CD4-positive, alpha-beta T cell treated with Interleukin-1 beta for 1 hour (primary cell): ENCODE data around the gene RNF180.

Experiments used
- DNase-seq, 2 donors: peaks; one replicate each; pipeline ENCODE4 v3.0.0-alpha.2; 2020 to 2022

Gene RNF180, protein sequence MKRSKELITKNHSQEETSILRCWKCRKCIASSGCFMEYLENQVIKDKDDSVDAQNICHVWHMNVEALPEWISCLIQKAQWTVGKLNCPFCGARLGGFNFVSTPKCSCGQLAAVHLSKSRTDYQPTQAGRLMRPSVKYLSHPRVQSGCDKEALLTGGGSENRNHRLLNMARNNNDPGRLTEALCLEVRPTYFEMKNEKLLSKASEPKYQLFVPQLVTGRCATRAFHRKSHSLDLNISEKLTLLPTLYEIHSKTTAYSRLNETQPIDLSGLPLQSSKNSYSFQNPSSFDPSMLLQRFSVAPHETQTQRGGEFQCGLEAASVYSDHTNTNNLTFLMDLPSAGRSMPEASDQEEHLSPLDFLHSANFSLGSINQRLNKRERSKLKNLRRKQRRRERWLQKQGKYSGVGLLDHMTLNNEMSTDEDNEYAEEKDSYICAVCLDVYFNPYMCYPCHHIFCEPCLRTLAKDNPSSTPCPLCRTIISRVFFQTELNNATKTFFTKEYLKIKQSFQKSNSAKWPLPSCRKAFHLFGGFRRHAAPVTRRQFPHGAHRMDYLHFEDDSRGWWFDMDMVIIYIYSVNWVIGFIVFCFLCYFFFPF

DNA sequence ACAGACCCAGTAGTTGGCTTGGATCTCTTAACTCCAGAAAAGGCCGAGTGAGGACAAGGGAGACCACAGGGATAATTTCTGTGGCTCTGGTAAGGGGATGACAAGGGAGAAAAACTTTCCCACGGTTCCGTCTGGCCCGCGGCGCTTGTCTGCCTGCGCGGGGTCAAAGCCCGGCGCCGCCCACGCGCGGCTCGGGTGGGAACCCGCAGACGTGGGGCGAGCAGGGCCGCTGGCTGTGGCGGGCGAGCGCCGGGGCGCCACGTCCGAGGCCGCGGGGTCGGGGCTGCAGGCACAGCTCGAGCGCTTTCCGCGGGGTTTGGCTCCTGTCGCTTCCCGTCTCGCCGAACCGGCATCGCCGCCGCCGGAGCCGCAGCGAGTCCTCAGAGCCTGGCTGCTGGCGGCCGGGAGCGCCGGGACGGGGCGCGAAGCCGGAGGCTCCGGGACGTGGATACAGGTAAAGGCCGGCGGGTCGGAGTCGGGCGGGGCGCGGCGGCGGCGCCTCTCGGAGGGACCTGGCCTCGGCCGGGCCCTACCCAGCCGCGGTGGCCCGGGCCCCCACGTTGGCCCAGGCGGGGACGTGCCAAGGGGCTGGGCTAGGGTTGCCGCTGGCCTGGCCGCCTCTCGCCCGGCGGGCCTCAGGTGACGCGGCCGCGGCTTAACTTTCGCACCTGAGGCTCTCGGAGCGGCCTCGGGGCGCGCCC lies at the start of gene RNF180:
Gene RNF180, plus strand, starts transcription at position 344 of the 701 bp plus-strand sequence. CDS start 34,965 bp downstream, outside the sequence.
- DNase-seq, result no peak

DNA sequence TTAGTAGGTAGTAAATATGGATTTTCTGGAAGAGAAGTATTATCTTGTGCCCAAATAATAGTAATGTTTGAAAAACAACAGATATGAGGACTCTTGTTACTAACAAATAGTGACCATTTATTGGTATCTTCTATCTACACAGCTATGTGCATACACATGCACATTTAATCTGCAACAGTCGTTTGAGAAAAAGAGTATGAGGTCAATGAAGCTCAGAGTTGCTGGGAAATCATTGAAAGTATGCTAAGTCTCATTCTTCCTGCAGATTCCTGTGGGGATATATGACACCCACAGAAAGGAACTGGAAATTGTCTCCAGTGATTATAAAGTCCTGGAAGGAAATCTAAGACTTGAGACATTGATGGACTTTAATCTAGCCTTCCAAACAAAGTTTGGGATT lies 40.1 kb upstream of the RNF180 start:
- DNase-seq, result no peak

DNA sequence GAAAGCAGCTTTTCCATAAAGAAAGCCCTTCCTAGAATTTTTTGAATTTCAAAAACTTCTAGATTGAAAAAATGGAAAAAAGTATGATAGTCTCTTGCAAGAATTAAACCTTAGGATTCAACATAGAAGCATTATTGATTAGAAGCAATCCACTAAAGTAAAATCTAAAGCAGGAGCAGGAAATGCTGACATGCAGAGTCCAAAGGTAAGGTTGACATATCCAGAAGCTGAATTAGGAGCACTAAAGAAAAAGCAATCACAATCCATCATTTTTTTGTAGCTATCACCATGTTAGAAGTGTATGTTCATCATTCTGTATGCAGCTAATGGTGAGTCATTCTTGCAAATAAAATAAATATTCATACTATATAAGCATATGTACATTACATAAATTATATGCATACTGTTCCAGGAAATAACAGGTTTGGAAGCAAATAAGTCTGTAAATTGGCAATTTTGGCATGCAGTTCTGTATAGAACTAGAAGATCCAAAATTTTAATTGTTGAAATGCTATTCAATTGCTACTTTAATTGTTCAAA lies 39.4 kb upstream of the RNF180 start:
- DNase-seq, result no peak

DNA sequence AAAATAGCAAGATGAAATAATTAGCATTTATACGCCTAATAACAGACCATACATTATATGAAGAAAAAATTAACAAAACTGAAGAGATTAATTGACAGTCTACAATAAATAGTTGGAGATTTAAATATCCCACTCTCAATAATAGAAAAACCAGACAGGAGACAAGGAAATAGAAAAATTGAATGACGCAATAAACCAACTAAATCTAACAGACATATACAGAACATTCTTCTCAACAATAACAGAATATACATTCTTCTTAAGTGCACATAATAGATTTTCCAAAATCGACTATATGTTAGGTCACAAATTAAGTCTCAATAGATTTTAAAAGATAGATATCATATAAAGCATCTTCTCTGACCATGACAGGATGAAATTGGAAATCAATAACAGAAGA lies 25.6 kb upstream of the RNF180 start:
- no peak for DNase-seq

DNA sequence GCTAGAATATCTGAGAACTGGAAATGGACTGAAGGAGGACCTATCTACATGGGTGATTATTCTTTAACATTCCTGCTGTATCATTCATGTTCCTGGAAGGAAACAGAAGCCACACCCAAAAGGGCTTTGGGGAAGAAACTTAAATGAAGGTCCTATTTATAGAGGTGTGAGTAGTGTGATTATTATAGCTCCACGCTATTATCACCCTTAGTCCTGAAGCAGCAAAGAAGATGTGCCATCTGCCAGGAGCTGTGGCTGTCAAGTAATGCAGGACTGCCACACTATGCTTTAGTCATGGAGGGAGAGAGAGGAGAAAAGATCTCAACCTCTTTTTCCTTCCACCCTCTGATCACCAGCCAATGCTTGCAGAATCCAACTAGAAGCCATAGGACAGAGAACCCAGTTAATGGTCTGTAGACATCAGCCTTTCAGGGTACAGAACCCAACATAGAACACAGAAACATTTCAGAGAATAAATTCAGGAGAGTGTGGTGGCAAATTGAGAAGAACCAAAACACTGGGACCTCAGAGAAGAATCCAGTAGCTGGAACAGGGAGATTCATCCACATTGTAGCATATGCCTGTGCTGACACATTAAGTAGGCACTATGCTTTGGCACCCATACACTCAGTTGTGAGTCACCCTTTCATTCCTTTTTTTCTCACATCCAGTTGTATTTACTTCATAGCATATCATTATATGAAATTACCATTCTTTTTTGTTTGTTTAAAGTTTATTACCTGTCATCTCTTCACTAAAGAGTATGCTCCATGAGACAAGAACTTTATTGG lies 21.0 kb upstream of the RNF180 start:
- DNase-seq, result no peak

DNA sequence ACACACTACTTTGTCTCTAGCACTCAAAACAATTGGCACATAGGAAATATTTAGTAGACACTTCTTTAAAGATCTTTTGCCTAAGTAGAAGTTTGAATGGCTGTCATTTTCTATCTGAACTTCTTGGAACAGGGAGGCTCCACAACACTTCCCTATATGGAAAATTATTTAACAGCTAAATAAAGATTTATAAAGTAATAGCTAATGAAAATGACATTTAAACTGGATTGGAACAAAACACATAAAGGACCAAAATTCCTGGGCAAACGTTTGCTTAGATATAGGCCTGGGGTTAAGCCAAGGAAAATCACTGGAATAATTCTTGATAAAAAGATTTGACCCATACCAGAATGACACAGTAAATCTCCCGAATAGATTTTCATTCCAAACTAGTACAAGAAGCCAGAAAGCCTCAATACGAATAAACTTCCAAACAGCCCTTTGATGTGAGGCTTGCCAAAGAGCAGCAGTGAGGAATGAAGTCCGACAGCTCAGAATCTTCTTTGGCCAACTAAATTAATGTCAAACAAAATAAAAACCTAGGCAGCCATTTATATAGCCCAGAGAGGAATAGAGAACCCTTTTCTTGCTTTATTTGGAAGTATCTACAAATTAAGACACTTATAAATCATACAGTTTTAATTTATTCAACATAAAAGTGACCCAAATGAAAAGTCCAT lies 20.3 kb upstream of the RNF180 start:
- DNase-seq, result no peak

DNA sequence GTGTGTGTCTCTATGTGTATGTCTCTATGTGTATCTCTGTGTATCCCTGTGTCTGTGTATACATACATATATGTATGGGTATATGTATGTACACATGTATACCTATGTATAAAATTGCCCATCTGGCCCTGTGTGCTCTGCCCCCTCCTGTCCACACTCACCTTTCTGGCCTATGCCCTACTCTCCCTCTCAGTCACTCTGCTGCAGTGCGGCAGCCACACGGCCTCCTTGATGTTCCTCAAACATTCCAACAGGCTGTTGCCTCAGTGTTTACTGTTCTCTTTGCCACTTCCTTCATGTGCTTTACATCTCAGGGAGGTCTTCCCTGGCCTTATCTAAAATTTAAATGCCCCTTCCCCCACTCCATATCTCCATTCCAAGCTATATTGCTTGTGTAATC lies 18.3 kb upstream of the RNF180 start:
- DNase-seq, result no peak

DNA sequence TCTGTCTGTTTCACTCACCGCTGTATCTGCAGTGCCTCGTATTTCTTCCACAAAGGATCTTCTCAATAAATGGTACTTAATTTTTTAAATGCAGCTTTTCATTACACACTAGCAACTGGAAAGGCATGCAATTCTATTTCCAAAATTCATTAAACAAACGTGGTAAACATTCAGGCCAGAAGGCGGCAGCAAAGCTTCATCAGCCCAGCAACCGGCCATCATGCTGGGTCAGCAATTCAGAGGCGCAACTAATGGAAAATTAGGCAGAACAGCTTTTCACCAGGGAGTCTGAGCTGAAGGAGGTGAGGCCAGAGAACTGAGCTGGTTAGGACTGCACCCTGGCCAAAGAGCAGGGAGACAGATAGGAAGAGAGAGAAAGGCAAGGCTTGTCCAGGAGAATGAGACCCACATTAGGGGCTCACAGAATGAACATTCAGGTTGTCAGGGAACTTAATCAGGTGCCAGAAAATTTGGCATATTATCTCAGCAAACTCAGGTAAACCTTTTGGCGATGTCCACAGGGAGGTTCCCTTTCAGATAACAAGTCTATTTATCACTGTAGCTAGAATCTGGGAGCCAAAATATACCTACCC lies 17.7 kb upstream of the RNF180 start:
- no peak for DNase-seq

DNA sequence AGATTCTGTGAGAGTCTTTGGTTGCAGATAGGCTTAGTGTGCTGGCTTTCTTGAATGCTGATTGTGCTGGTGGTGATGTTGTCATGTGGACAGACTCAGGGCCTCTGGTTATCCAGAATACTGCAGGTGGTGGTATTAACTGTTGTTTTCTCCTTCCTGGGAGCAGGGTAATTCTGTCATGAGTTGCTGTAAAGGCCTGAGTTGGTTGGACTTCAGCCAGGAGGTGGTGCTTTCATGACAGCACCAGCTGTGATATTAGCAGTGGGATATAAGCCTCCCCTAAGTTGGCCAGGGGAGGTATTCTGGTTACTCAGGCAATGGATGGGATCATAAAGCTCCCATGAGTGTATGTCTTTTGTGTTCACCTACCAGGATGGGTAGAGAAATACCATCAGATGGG lies 16.4 kb upstream of the RNF180 start:
- no peak for DNase-seq

DNA sequence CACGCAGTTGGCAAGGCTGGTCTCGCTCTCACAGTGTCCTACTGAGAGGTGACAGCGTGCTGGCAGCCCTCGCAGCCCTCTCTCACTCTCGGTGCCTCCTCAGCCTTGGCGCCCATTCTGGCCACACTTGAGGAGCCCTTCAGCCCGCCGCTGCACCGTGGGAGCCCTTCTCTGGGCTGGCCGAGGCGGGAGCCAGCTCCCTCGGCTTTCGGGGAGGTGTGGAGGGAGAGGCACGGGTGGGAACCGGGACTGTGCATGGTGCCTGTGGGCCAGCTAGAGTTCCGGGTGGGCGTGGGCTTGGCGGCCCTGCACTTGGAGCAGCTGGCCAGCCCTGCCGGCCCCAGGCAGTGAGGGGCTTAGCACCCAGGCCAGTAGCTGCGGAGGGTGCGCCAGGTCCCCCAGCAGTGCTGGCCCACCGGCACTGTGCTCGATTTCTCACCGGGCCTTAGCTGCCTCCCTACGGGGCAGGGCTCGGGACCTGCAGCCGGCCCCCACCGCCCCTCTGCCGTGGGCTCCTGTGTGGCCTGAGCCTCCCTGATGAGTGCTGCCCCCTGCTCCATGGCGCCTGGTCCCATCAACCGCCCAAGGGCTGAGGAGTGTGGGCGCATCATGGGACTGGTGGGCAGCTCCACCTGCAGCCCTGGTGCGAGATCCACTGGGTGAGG lies 15.7 kb upstream of the RNF180 start:
- DNase-seq, result no peak

DNA sequence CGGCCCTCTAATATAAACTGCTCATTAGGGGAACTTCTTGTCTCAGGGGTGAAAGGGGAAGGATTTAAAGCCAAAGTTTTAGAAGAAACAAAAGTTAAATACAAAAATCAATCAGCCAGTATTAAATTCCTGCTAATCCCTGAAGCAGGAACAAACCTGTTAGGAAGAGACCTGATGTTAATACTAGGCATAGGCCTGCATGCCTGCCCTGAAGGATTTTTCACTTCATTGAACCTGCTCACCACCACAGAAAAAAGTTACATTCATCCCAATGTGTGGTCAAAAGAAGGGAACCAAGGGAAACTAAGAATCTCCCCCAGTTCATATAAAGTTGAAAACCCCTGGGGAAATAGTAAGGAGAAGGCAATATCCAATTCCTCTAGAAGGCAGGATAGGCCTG lies 9.4 kb upstream of the RNF180 start:
- no peak for DNase-seq

DNA sequence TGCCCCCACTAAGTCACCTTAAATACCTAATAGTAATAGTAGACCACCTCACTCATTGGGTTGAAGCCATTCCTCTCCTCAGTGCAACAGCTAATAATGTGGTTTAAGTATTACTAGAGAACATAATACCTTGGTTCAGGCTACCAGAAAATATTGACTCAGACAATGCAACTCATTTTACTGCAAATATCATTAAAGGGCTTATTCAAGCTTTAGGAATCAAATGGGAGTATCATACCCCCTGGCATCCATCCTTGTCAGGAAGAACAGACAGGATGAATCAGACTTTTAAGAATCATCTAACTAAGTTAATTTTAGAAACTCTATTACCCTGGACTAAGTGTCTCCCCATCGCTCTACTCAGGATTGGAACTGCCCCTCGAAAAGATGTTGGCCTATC lies 6.8 kb upstream of the RNF180 start:
- DNase-seq, result no peak

DNA sequence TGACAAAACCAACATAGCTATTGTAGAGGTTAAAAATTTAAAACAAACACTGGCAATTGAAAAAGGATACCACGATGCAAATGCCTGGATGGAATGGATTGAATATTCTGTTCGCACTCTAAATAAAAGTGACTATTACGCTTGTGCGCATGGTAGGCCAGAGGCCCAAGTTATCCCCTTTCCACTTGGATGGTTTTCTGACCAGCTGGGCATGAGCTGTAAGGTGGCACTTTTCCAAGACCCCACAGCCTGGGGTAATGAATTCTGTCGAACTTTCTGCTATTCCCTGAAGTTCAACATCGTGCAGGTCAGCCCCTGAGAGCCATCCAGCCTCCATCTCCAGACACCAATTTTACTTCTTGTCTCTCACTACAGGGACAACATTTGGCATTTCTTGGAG lies 5.4 kb upstream of the RNF180 start:
- DNase-seq, result no peak

DNA sequence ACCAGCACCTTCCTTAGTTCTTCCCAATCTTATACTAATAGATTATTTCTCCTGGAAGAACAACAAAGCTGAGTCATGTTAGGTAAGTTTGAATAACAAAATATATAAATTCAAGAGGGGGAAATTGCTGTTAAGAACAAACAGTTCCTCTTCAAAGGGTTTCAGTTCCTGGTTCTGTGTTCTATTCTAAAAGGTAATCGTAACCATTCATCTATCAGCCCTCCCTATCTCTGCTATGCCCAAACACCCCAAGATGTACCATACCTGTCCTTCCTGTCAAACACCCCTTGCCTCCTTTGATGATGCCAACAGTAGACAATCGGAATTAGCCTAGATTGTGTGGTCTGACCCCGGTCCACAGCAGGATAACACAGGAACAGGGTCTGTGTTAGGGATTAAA lies 4.2 kb upstream of the RNF180 start:
- no peak for DNase-seq

DNA sequence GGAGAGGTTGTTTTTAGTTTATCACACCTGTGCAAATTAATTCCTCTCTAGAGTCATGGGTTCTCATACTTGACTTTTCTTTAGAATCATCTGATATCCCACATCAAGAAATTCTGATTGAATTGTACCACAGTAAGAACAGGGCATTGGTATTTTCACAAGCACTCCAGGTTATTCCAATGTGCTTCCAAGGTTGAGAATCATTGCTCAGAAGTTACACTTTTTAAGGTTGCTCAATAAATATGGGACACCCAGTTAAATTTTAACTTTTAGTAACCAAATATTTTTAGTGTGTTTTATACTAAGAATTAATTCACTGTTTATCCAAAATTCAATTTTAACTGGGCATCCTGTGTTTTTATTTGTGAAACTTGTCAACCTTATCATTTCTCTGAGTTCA lies 2.5 kb upstream of the RNF180 start:
- DNase-seq, result no peak

DNA sequence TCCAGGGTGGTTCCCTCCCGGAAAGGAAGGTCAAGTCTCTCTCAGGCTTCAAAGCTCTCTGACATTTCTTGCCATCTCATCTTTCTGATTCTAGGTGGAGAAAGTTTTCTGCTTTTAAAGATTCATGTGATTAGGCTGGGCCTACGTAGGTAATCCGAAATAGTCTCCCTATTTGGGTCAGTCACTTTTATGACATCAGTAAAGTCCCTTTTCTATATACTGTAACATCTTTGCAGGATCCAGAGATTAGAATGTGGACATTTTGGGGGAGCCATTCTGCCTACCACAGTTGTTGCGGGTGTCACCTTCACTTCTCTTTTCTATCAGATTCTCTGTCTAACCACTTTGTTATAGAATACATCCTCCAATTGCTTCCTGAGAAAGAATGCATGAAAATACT lies 1.9 kb upstream of the RNF180 start:
- no peak for DNase-seq

DNA sequence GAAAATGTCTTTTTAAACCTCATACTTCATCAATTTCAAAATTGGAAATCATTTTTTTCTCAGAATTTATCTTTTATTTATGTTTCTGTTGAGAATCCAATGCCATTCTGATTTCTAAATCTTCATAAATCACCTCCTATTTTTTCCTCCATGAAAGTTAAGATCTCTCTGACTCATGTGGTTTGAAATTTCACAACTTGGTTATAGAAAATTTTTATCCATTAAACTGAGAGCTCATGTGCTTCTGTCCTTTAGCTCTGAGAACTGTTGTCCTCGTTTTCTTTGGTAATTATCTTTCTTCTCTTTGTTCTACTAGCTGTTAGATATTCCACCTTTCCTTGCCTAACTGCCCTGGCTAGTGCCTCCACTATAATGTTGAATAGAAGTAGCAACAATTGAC lies 1.5 kb upstream of the RNF180 start:
- DNase-seq, result no peak

DNA sequence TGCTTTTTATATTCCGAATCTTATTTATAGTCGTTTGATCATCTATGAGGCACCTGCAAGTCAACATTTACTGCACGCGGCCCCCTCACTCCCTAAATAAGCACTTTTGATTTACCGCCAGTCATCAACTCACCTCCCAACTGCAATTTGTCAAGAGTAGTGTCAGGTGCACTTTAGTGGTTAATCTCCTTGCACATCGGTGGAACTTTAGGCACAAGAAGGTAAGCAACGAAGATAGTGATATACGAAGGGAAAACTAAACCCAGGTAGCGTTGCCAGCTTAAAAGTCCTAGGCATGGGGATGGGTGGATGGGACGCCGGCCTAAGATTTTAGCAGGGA lies 513 bp upstream of the RNF180 start:
- no peak for DNase-seq

DNA sequence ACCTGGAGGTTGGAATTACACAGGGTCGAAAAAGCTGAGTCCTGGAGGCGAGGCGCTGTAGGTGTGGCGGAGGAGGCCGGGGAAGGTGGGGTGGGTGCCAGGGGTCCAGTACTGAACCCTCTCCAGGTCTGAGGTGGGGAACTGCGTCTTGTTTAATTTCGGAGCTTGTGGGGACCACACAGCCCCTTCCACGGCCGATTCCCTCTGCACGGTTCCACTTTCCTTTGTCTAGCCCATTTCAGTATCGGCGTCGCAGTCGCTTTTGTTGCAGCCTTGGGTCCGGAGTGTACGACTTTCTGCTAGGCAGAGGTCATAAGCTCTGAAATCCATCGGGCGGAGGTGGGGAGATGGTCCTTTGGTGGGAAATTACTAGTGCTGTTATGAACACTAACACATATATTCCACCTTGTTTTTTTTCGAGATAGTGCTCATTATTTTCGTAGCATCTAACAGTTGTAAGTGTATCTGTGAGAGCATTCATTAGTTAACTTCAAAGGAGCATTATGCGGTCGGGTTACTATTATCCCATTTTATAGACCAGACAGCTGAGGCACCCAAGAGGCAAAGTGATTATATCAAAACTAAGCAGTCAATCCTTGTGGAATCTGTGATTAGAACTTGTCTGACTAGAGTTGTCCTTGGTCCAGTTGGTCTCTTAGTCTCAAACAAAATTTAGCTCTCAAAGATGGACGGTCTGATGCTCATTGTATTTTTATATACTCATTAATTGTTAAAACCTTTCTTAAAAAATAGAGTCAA lies 737 bp downstream of the RNF180 start:
- no peak for DNase-seq

DNA sequence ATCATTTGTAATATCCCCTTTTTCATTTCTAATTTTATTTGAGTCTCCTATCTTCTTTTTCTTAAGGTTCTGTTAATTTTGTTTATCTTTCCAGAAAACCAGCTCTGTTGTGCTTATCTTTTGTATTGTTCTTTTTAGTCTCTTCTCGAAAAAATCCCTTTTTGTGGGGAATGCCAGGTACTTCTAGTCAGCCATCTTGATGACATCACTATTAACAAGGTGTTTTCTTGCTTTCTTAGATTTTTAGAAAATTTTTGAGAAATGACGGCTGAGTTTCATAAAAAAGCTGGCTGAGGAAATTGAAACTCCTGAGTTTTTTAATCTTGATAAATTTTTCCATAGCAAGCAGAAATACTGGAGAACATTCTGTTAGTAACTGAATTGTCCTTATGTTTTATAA lies 10.7 kb downstream of the RNF180 start:
- DNase-seq, result no peak
